Stimulated activated CD4-positive, alpha-beta T cell treated with anti-CD3 and anti-CD28 coated beads, TNF-alpha, amount 100 ng/mL, for 4 hours (primary cell): ENCODE results near the gene TIMM50.
A peak's percentile ranks its signal among the peaks of the same experiment; 100 is the strongest.

Experiments used
- DNase-seq, 3 experiments: peaks; one replicate each; pipeline ENCODE4 v3.0.0-alpha.2; 2020; ENCODE audit warnings: low read depth in 3 of 3

TIMM50 gene

GRCh38 chr19:39532233-39533002 lies 51.8 kb downstream of the TIMM50 start, which contains the start of gene EID2B:
TSS of gene EID2B (minus strand) at chr19:39532852. CDS start at chr19:39532802, 50 bp downstream.
- peak; percentile 83 to 92 (median 86) for DNase-seq

- no peak for DNase-seq
Measured at GRCh38 chr19:39533003-39533512, 52.4 kb downstream of the TIMM50 start.

- DNase-seq: no peak
Measured at GRCh38 chr19:39533791-39534190, 53.2 kb downstream of the TIMM50 start.

GRCh38 chr19:39539165-39539517 lies 58.5 kb downstream of the TIMM50 start:
- DNase-seq: no peak

GRCh38 chr19:39539518-39540332 lies 59.1 kb downstream of the TIMM50 start, which contains the start of gene EID2:
TSS of gene EID2 (minus strand) at chr19:39540161. CDS start at chr19:39540079, 82 bp downstream.
- DNase-seq: peak; percentile 83 to 94 (median 93)

- no peak for DNase-seq
Measured at GRCh38 chr19:39540333-39540673, 59.7 kb downstream of the TIMM50 start.
